ENCODE results near the gene PTPRCAP. TPM values are rescaled to one million over a fixed set of nuclear protein-coding genes. Genes with fewer than 3 reads are reported as not detected.
A peak's percentile ranks its signal among the peaks of the same experiment; 100 is the strongest.

The PTPRCAP gene
- total and polyA plus RNA-seq, 4 experiments from 2014 or later: 208 to 613 (median 420) TPM

DNA sequence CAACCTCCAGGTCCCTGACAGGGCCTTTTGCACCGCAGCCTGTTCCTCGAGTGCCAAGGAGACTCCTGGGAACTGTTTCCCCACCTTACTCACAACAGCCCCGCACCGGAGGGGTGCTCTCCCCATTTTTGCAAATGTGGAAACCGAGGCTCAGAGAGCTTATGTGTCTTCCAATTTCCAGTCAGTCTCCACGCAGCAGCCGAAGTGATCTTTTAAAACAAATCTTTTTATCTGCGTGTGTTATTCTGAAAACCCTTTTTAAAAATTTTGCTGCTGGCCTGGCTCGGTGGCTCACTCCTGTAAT lies 32.0 kb upstream of the PTPRCAP start:
- H3K4me1 ChIP-seq (ENCODE audit: insufficient read depth, low read length): peaks cover 42% of the 10 kb centered on the region
- intact Hi-C loops (cut with micrococcal nuclease): loop anchor here (1.0 to 2.0 kb wide), 9 partner anchors 13 to 80 kb away; partner anchors contain the start of genes CORO1B, PPP1CA, PTPRCAP and RPS6KB2
- ChIA-PET POLR2A (ENCODE audit: partially characterized antibody) (interaction anchor here (0.9 to 30.4 kb wide), 15 partner anchors 12 to 229 kb away, joined by 4 to 900 read pairs (median 20); partner anchors contain the start of genes AIP, CDK2AP2, CORO1B and PITPNM1), CTCF (ENCODE audit: partially characterized antibody) (interaction anchor here (0.8 to 2.7 kb wide), 9 partner anchors 10 to 68 kb away, joined by 3 to 19 read pairs (median 4); partner anchors contain the start of genes AIP, PPP1CA and TBC1D10C)
- H3K9me3 ChIP-seq (ENCODE audit: control insufficient read depth in 1 of 2, low read length in 2 of 2): no peaks in the 10 kb centered on the region
- H3K27ac ChIP-seq (ENCODE audit: low read depth, low read length): peak overlapping the region; percentile 81
- no peaks in the 10 kb centered on the region for H3K27me3 ChIP-seq (ENCODE audit: insufficient read depth, low read length)
- no peak for DNase-seq
- peak overlapping the region; percentile 78 to 79 for H3K4me3 ChIP-seq (ENCODE audit: low read length in 2 of 2)
- Mint-ChIP-seq H3K36me3 (peaks cover 0 to 7% of the 10 kb centered on the region in 2 donors), H3K9me3 (no peaks in the 10 kb centered on the region), H3K4me1 (peaks cover 16 to 34% (median 26%) of the 10 kb centered on the region in 4 donors), H3K4me3 (peak overlapping the region; percentile 76 to 92 (median 84)), H3K27me3 (no peaks in the 10 kb centered on the region), H3K27ac (peak overlapping the region; percentile 21 to 92 (median 87))
- no peaks in the 10 kb centered on the region for H3K36me3 ChIP-seq (ENCODE audit: insufficient read depth, low read length)

DNA sequence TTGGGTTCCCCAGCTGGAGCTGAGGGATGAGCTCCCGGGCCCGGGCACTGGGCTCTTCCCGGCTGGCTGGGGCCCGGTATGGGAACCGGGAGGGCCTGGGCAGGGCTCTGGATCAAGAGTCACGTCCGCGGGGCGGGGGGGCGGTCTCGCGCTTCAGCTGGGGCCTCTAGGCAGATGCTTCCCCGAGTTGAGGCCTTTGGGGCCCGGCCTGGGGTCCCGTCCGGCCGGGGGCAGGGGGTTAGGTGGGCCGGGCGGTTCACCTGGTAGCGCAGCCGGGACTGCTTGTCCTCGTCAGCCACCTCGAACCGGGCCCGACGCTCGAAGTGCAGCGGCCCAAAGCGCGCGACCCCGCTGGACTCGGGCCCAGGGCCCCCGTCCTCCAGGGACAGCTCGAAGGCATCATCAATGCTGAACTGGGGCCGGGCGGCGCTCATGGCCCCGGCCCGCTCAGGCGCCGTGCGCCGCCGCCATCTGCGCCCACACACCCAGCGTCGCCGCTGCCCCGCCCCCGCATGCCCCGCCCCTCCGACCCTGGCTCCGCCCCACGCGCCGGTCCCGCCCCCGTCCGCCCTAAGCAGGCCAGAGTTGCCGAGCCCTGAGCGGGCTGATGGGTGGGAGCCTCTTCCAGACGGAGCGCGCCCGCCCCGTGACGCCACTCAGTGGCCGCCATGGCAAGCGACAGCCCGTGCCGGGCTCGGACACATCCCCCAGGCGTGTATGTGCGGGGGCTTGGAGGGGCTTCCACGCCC lies 31.5 kb upstream of the PTPRCAP start, which contains the start of gene TMEM134:
TMEM134 (minus strand) TSS at position 493 of the 749 bp plus-strand sequence; CDS start at position 434, 59 bp downstream.
- POLR2A ChIA-PET (ENCODE audit: partially characterized antibody): interaction anchor here (0.6 to 30.4 kb wide), 24 partner anchors 8 to 229 kb away, joined by 3 to 900 read pairs (median 8); partner anchors contain the start of genes AIP, CABP4, CDK2AP2 and CORO1B
- Mint-ChIP-seq H3K4me1 (peaks cover 16 to 38% (median 28%) of the 10 kb centered on the region in 4 donors), H3K27me3 (no peaks in the 10 kb centered on the region), H3K4me3 (peak within 1 kb of the TSS; percentile 83 to 92 (median 90)), H3K27ac (peak within 1 kb of the TSS; percentile 84 to 96 (median 91)), H3K9me3 (no peaks in the 10 kb centered on the region), H3K36me3 (peaks cover 0 to 7% of the 10 kb centered on the region in 2 donors)
- Histone ChIP-seq H3K36me3 (ENCODE audit: insufficient read depth, low read length) (no peaks in the 10 kb centered on the region), H3K9me3 (ENCODE audit: control insufficient read depth in 1 of 2, low read length in 2 of 2) (no peaks in the 10 kb centered on the region), H3K27ac (ENCODE audit: low read depth, low read length) (peak within 1 kb of the TSS; percentile 81), H3K4me1 (ENCODE audit: insufficient read depth, low read length) (peaks cover 48% of the 10 kb centered on the region), H3K4me3 (ENCODE audit: low read length in 2 of 2) (peak within 1 kb of the TSS; percentile 78 to 79), H3K27me3 (ENCODE audit: insufficient read depth, low read length) (no peaks in the 10 kb centered on the region)
- intact Hi-C loops (cut with micrococcal nuclease): loop anchor here (1.0 to 2.0 kb wide), 9 partner anchors 13 to 80 kb away; partner anchors contain the start of genes CORO1B, PPP1CA, PTPRCAP and RPS6KB2
- DNase-seq: peak; percentile 85 to 88 (median 88)
- CTCF ChIA-PET (ENCODE audit: partially characterized antibody): interaction anchor here (0.8 to 4.8 kb wide), 19 partner anchors 9 to 206 kb away, joined by 3 to 38 read pairs (median 4); partner anchors contain the start of genes AIP, PITPNM1, PPP1CA and PTPRCAP

DNA sequence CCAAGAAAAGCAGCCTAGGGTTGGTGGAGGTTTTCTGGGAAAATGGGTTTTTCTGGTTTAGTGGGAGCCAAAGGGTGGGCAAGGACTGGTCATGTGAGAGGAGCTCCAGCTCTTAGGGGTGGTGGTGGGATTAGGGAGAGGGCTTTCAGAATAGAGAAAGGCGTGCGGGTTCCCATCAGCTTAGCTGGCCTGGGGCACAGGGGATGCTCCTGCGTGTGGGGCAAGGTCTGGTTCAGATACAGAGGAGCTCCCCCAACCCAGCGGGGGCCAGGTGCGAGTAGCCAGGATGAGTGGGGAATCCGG lies 30.9 kb upstream of the PTPRCAP start:
- H3K27ac ChIP-seq (ENCODE audit: low read depth, low read length): peak overlapping the region; percentile 81
- H3K4me3 ChIP-seq (ENCODE audit: low read length in 2 of 2): peak overlapping the region; percentile 69 to 78
- no peaks in the 10 kb centered on the region for H3K36me3 ChIP-seq (ENCODE audit: insufficient read depth, low read length)
- Mint-ChIP-seq H3K27me3 (no peaks in the 10 kb centered on the region), H3K4me1 (peaks cover 16 to 39% (median 28%) of the 10 kb centered on the region in 4 donors), H3K4me3 (peak overlapping the region; percentile 81 to 92 (median 90)), H3K36me3 (peaks cover 0 to 7% of the 10 kb centered on the region in 2 donors), H3K9me3 (no peaks in the 10 kb centered on the region), H3K27ac (peak overlapping the region; percentile 84 to 96 (median 91))
- intact Hi-C loops (cut with micrococcal nuclease): loop anchor here (2.0 kb wide), 1 partner anchor 52 kb away; no protein-coding TSS in a partner anchor
- ChIA-PET POLR2A (ENCODE audit: partially characterized antibody) (interaction anchor here (0.6 to 30.4 kb wide), 24 partner anchors 9 to 228 kb away, joined by 3 to 900 read pairs (median 8); partner anchors contain the start of genes AIP, CABP4, CDK2AP2 and CORO1B), CTCF (ENCODE audit: partially characterized antibody) (interaction anchor here (0.8 to 4.8 kb wide), 15 partner anchors 9 to 206 kb away, joined by 3 to 38 read pairs (median 5); partner anchors contain the start of genes AIP, PITPNM1, PPP1CA and PTPRCAP)
- H3K4me1 ChIP-seq (ENCODE audit: insufficient read depth, low read length): peaks cover 48% of the 10 kb centered on the region
- DNase-seq: no peak
- no peaks in the 10 kb centered on the region for H3K9me3 ChIP-seq (ENCODE audit: control insufficient read depth in 1 of 2, low read length in 2 of 2)
- H3K27me3 ChIP-seq (ENCODE audit: insufficient read depth, low read length): no peaks in the 10 kb centered on the region

DNA sequence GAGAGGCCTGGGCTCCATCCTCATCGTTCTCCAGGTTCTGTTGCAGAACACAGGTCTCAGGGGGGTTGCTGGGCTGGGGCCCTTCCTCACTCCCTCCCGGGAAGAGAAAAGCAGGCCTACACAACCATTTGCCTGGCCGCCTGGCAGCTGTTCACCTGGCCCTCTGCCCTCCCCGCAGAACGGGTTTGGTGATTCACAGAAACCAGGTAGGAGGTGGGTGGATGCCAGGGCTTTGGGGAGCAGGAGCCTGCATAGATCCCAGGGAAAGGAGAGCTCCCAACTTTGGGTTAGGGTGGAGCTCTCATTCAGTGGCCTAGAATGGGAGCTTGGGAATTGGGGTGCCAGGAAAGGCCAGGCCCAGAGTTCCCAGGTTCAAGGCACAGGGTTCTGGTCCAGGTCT lies 30.6 kb upstream of the PTPRCAP start:
- Histone ChIP-seq H3K4me1 (ENCODE audit: insufficient read depth, low read length) (peaks cover 48% of the 10 kb centered on the region), H3K27me3 (ENCODE audit: insufficient read depth, low read length) (no peaks in the 10 kb centered on the region), H3K9me3 (ENCODE audit: control insufficient read depth in 1 of 2, low read length in 2 of 2) (no peaks in the 10 kb centered on the region), H3K36me3 (ENCODE audit: insufficient read depth, low read length) (no peaks in the 10 kb centered on the region), H3K27ac (ENCODE audit: low read depth, low read length) (peak overlapping the region; percentile 81), H3K4me3 (ENCODE audit: low read length in 2 of 2) (peak overlapping the region; percentile 69 to 78)
- ChIA-PET POLR2A (ENCODE audit: partially characterized antibody) (interaction anchor here (0.7 to 30.4 kb wide), 21 partner anchors 10 to 228 kb away, joined by 3 to 900 read pairs (median 8); partner anchors contain the start of genes AIP, CABP4, CDK2AP2 and CORO1B), CTCF (ENCODE audit: partially characterized antibody) (interaction anchor here (0.8 to 4.8 kb wide), 14 partner anchors 10 to 205 kb away, joined by 3 to 38 read pairs (median 5); partner anchors contain the start of genes AIP, PITPNM1, PPP1CA and PTPRCAP)
- Mint-ChIP-seq H3K9me3 (no peaks in the 10 kb centered on the region), H3K36me3 (peaks cover 0 to 7% of the 10 kb centered on the region in 2 donors), H3K27ac (peak overlapping the region; percentile 84 to 96 (median 91)), H3K4me1 (peaks cover 16 to 39% (median 28%) of the 10 kb centered on the region in 4 donors), H3K27me3 (no peaks in the 10 kb centered on the region), H3K4me3 (peak overlapping the region; percentile 81 to 92 (median 90))
- DNase-seq: no peak
- intact Hi-C loops (cut with micrococcal nuclease): loop anchor here (2.0 kb wide), 1 partner anchor 51 kb away; no protein-coding TSS in a partner anchor

DNA sequence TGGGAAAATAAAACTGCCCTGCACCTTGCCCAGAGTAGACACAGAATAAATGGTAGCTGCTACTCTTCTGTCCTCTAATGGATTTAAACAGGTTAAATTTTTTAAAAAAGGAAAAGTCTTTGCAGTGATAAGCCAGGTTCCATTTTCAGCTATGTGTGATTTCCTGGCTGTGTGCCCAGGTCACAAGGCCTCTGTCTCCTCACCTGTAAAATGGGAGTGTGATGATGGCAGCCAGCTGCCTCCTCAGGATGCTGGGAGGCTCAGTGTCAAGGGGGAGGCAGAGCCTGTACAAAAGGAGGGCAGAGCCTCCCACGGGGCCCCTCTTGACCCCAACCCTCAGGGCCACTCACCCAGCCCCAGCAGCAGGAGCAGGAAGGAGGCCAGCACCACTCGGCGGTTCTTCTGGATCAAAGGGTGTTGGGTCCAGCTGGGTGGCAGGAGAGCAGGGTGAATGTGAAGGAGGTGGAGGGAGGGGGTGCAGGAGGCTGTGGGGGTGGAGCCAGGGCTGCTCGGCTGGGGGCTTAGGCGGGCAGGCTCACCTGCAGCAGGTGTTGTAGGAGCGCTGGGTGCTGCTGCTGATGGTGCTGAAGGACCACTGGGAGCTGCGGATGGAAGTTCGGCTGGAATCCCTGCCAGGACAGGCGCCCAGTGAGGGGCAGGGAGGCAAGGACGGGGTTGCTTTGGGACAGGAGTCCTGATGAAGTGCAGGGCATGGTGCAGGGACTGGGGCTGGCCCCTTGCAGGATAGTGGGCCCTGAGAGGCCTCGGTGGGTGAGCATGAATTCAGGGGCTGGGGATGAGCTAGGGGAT lies 29.7 kb upstream of the PTPRCAP start:
- peaks cover 16 to 39% (median 28%) of the 10 kb centered on the region in 4 donors for H3K4me1 Mint-ChIP-seq
- no peak for DNase-seq
- Histone ChIP-seq H3K36me3 (ENCODE audit: insufficient read depth, low read length) (no peaks in the 10 kb centered on the region), H3K27ac (ENCODE audit: low read depth, low read length) (peak overlapping the region; percentile 81), H3K4me1 (ENCODE audit: insufficient read depth, low read length) (peaks cover 48% of the 10 kb centered on the region), H3K27me3 (ENCODE audit: insufficient read depth, low read length) (no peaks in the 10 kb centered on the region), H3K9me3 (ENCODE audit: control insufficient read depth in 1 of 2, low read length in 2 of 2) (no peaks in the 10 kb centered on the region), H3K4me3 (ENCODE audit: low read length in 2 of 2) (no peak overlapping the region)
- peaks cover 0 to 7% of the 10 kb centered on the region in 2 donors for H3K36me3 Mint-ChIP-seq
- H3K27me3 Mint-ChIP-seq: no peaks in the 10 kb centered on the region
- CTCF ChIA-PET (ENCODE audit: partially characterized antibody): interaction anchor here (0.9 to 4.8 kb wide), 6 partner anchors 16 to 116 kb away, joined by 3 to 38 read pairs (median 7); partner anchors contain the start of genes AIP, PITPNM1, PPP1CA and PTPRCAP
- POLR2A ChIA-PET (ENCODE audit: partially characterized antibody): interaction anchor here (0.8 to 30.4 kb wide), 16 partner anchors 16 to 180 kb away, joined by 3 to 900 read pairs (median 19); partner anchors contain the start of genes AIP, CDK2AP2, CORO1B and PITPNM1
- H3K4me3 Mint-ChIP-seq: peak overlapping the region in 7 of 8 donors; percentile 76 to 92 (median 89)
- intact Hi-C loops (cut with micrococcal nuclease): no loop called here
- H3K9me3 Mint-ChIP-seq: no peaks in the 10 kb centered on the region
- peak overlapping the region; percentile 50 to 90 (median 78) for H3K27ac Mint-ChIP-seq

GRCh38 chr11:67466367-67466766 lies 28.9 kb upstream of the PTPRCAP start:
- no peak for DNase-seq
- ChIA-PET CTCF (ENCODE audit: partially characterized antibody) (interaction anchor here (0.9 to 4.8 kb wide), 5 partner anchors 29 to 115 kb away, joined by 3 to 38 read pairs (median 4); partner anchors contain the start of genes POLD4, PPP1CA, PTPRCAP and RAD9A), POLR2A (ENCODE audit: partially characterized antibody) (interaction anchor here (0.7 to 30.4 kb wide), 13 partner anchors 12 to 113 kb away, joined by 3 to 900 read pairs (median 21); partner anchors contain the start of genes AIP, CDK2AP2, CORO1B and POLD4)
- peaks cover 48% of the 10 kb centered on the region for H3K4me1 ChIP-seq (ENCODE audit: insufficient read depth, low read length)
- Mint-ChIP-seq H3K9me3 (no peaks in the 10 kb centered on the region), H3K4me1 (peaks cover 15 to 39% (median 26%) of the 10 kb centered on the region in 4 donors), H3K27me3 (no peaks in the 10 kb centered on the region), H3K4me3 (peak overlapping the region in 2 of 8 donors; percentile 29 to 38), H3K27ac (peak overlapping the region in 5 of 7 donors; percentile 30 to 79 (median 70)), H3K36me3 (peaks cover 0 to 7% of the 10 kb centered on the region in 2 donors)
- H3K36me3 ChIP-seq (ENCODE audit: insufficient read depth, low read length): no peaks in the 10 kb centered on the region
- H3K4me3 ChIP-seq (ENCODE audit: low read length in 2 of 2): no peak overlapping the region
- H3K27ac ChIP-seq (ENCODE audit: low read depth, low read length): no peak overlapping the region
- no peaks in the 10 kb centered on the region for H3K9me3 ChIP-seq (ENCODE audit: control insufficient read depth in 1 of 2, low read length in 2 of 2)
- no peaks in the 10 kb centered on the region for H3K27me3 ChIP-seq (ENCODE audit: insufficient read depth, low read length)
- intact Hi-C loops (cut with micrococcal nuclease): no loop called here
